ENCODE data around the gene CD48.
"Not testable (repeated sequence)": the region's sequence is repeated elsewhere in the genome, so short reads cannot be mapped to it uniquely, and the experiment has no call there.

CD48 gene

DNA sequence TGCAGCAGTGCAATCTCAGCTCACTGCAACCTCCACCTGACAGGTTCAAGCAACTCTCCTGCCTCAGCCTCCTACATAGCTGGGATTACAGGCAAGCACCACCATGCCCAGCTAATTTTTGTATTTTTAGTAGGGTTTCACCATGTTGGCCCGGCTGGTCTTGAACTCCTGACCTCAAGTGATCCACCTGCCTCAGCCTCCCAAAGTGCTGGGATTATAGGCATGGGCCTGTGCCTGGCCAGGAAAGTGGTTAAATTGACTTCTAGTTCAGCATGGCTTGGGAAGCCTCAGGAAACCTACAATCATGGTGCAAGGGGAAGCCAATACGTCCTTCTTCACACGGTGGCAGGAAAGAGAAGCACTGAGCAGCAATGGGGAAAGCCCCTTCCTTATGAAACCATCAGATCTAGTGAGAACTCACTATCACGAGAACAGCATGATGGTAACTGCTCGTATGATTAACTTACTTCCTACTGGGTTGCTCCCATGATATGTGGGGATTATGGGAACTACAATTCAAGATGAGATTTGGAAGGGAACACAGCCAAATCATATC is 981 bp upstream of the CD48 start:
- DNase-seq, result not testable (repeated sequence)

DNA sequence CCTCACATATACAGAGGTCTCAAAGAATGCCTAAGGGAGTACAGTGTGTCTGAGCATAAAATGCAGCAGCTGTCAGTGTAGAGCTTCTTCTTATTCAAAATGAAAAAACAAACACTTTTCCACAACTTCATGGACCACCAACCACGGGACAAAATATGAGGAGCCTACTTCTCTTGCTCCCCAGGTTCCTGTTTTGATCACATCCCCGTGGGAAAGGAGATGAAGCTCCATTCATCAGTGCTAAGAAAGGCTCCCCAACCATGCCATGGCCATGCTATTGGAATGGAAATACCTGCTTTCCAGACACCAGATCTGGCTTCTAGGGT is 383 bp downstream of the CD48 start:
- DNase-seq, result no peak

DNA sequence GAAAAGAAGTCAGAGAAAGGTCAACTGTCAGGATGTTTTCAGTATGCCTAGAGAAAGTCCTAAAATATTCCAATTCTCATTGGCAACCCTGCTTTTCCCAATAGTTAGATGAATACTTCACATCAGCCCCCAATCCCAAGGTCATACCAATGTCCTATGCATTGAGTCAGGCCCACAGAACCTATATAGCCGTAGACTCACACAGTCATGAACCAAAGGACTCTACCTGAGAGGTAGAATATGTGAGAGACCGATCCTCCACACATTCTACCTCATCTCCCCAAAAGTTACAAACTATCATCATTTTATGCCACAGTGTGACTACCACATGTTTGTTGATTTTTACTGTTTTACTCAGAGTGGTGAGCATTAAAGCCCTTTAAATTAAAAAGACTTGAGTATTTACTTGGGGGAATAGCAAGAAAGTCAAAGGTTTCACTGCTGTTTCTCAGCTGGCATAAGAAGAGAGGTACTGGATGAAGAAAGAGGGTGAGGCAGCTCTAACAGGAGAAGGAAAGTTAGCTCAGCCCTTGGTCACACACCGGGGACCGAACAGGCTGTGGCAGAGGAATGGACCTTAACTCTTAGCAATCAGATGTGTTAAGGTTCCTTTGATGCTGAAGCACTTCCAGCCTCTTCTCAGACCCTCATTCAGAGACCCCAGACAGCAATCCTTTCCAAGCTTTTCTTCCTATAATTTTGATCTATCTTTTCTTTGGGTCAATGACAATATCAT is 937 bp downstream of the CD48 start:
- DNase-seq, result no peak

DNA sequence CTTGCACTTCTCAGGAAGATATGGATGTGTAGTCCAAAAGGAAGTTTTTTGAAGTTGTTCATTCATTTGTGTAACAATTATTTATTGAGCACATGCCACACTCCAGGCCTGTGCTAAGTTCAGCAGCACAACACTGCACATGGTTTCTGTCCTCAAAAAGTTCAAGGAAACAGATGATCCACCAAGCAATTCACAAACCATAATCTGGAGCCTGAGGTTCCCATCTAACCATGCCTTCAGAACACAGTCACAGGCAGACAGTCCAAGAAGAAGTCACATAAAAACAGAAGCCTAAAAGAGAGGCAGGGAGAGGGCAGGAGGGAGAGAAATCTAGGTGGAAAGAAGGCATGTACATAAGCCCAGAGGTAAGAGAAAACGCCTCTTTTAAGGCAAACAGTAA is 1.9 kb downstream of the CD48 start:
- DNase-seq, result no peak

DNA sequence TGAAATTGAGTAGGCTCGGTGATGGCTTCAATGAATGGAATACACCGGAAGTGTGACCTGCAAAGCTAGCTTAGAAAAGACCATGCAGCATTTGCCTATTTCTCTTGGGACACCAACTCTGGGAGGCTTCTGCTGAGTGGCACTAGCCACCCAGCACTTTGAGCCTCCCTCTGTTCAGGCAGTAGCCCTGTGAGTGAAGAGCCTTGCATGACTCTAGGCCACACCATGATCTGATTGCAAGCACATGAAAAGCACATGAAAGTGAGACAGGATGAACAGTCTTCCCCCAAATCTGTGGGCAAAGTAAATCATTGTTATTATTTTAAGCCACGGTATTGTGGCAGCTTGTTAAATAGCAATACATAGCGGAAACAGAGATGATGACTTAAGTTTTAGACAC is 2.8 kb downstream of the CD48 start:
- no peak for DNase-seq

DNA sequence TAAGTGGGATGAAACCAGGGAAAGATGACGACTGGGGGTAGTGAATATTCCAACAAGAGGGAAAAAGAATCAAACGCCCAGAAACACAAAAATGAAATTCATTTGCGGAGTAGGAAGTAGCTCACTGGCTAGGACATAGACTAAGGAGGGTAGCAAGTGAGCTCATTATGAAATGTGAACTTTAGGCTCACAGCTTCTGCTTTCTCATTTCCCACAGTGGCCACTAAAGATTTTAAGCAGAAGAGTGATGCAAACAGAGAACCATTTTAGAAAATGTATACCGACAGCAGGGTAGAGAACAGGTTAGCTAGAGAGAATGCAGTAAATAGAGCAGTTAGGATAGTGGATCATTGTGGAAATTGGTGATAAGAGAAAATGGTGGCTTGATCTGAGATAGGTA is 3.5 kb downstream of the CD48 start:
- no peak for DNase-seq

DNA sequence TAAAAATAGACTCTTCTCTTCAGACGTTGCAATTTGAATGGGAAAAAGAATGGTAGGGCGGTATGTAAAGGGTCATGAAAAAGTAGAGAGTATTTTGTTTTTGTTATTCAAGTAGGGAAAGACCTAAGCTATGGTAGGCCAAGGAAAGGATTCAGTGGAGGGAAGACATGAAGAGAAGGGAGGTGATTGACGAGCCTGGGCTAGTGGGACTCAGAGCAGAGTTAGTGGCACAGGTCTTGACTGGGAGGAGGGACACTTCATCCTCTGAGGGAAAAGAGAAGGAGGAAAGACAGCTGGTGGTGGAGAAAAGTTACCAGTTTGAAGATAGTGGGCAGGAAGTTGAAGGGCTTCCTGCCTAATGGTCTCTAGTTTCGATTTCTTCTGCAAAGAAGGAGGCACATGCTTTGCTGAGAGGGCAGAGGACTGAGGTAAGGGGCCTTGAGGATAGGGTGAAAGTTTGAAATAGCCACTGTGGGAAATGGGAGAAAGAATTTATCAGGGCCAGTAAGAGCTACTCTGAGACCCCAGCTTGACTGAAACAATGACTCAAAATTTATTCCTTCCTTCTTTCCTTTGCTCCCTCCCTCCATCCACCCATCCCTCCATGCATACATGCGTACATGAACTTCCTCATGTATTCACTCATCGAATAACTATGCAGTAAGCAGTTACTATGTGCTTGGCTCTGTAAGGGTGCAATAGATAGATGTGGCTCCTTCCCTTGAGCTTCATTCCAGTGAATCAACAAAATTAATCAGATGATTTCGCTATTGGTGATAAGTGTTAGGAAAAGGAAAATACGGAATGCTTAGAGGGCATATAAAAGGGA is 4.2 kb downstream of the CD48 start:
- no peak for DNase-seq

DNA sequence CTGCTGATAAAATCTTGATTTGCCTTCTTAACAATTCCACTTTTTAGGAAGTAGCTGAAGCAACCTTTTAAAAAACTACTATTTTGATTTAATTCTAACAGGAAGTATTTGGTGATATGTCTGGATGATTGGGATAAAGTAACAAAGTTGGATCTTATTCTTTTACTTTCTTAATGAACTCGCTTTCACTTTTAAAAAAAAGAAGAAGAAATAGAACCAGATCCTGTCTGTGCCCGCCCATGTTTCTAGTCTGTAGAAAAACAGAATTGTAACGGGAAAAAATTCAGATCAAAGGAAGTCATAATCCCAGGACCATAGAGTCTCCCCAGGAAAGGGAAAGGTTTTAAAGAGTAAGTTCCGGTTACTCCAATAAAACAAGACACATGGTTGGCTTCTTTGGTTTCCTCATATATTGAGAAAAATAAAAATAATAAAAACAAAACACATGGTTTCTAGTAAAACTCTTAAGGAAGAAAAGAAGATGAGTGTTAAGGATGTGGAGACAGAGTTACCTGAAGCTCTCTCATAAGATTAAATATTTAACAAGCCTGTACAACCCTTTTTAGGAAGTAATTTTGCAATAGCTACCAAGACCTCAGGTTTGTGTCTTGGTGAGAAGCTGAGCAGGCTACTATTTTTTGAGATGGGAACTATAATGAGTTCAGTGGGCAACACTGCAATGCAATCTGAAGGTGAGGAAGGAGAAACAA is 4.9 kb downstream of the CD48 start:
- DNase-seq, result no peak

DNA sequence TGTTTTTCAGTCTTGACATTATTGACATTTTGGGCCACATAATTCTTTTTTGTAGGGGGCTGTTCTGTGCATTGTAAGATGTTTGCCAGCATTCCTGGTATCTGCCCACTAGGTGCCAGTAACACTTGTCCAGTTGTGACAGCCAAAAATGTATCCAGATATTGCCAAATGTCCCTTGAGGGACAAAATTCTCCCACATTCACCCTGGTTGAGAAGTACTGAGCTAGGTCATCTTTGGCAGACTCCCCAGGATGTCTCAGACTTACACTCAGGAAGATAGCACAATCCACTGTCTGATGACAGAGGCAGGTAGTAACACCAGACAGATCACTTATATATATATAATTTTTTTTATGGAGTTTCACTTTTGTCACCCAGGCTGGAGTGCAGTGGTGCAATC is 5.9 kb downstream of the CD48 start:
- DNase-seq, result no peak

DNA sequence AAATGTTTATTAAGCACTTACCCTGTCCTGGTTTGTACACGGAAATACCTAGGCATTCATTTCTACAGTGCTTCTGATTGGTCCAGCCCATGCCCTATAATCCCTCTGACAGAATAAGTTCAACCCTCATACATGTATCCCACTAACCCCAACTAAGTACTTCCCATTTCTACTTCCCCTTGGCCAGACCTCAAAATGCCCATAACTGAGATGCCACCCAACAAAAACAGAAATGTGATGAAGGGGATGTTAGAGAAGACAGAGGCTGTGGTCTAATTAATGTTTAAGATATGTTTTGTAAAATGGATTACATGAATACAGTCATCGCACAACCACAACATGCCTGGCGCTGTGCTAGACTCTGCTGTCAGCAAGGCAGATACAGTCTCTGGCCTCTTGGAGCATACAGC is 6.4 kb downstream of the CD48 start:
- DNase-seq, result not testable (repeated sequence)

DNA sequence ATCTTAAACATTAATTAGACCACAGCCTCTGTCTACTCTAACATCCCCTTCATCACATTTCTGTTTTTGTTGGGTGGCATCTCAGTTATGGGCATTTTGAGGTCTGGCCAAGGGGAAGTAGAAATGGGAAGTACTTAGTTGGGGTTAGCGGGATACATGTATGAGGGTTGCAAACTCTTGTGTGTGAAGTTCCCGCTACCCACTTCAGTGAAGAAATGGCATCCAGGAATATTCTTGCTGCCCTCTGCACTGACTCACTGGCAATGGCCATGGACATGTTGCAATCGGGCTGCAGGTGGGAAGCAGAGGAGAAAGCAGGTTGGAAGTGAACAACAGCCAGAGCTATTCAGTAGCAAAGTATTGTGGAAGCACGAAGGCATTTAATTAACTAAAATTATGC is 7.4 kb downstream of the CD48 start:
- no peak for DNase-seq

DNA sequence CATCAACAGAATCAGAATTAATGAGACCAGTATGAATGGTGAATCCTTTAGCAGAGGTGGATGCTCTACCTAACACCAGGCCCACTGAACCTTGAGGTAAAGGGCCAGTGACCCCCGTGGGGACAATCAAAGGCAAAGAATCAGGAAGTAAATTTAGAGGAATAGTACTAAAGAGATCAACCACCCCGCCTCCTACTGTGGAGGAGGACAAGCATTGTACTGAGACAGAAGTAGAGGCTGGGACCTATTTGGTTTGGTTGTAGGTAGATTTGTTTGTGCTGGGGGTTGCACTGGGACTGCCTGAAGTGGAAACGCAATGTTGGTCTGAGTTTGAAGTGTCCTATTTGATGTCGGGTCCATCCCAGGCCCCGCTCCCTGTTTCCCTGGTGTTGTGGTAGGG is 9.5 kb downstream of the CD48 start:
- DNase-seq, result no peak

DNA sequence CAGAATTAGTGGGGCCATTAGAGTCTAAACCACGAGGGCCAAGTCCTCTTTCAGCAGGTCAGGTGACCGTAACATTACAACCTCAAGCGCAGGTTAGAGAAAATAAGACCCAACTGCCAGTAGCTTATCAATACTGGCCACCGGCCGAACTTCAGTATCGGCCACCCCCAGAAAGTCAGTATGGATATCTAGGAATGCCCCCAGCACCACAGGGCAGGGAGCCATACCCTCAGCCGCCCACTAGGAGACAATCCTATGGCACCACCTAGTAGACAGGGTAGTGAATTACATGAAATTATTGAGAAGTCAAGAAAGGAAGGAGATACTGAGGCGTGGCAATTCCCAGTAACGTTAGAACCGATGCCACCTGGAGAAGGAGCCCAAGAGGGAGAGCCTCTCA is 19.2 kb downstream of the CD48 start:
- DNase-seq, result not testable (repeated sequence)

DNA sequence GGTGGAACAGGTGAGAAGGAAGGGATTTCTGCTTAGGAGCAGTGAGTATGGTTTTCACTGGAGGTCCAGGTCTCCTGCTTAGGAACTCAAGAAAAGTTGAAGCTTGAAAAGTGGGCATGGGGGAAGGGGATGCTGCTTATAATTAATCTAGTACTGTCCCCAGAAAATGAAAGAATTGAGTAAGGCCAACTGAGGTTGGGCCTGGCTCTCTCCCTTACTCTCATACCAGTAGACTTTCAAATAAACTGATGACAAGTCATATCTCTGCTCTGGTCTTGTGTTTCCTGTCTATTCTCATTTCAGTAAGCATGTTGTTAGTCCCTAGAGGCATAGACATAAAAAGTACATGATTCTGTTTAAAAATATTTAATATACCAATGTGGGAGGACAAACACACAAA is 26.4 kb downstream of the CD48 start:
- DNase-seq, result no peak

DNA sequence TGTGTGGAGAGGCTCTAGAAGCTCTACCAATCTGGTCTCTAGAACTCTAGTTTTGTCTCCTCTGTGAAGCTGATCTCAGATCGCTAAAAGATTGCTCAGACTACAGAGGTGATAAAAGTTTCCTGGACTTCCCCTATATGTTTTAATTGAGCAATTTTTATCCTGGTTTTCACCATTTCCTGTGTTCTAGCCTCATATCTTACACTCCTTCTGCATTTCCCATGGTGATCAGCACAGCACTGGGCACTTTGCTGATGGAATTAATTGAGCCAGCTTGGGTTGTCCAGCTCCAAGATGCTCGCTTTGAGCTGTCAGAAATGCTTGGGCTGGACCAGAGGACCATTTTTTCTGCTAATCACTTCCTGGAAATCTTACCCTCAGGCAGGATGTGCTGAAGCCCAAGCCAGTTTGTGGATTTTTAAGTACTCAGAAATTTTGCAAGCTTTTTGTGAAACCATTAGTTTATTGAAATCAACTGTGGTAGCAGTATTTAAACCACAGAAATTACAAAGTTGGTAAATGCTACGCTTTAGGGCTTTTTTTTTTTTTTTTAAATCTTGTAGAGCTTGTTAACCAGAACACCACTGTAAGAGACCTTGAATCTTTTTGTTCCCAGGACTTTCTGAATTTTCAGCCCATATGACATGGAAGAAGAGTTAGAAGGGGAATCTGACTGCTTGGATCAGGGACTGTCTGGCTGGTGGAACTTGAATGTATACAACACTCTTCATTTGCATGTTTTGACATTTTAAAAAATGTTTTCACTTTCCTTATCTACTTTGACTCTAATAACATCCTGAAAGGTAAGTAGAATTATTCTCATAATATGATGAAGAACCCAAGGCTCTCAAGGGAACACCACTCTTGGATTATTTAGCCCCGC is 28.4 kb downstream of the CD48 start:
- DNase-seq, result no peak

DNA sequence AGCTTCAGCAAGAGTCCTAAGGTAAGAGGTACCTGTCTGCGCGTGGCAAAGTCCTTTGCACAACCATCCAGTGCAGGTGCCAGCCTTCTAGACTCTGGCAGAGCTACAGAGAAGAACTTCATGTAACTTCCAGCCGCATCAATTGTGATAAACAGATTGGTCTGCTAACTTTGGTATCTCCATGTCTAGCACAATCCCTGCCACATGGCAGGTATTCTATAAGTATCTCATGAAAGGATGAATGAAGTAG is 29.8 kb downstream of the CD48 start:
- no peak for DNase-seq

DNA sequence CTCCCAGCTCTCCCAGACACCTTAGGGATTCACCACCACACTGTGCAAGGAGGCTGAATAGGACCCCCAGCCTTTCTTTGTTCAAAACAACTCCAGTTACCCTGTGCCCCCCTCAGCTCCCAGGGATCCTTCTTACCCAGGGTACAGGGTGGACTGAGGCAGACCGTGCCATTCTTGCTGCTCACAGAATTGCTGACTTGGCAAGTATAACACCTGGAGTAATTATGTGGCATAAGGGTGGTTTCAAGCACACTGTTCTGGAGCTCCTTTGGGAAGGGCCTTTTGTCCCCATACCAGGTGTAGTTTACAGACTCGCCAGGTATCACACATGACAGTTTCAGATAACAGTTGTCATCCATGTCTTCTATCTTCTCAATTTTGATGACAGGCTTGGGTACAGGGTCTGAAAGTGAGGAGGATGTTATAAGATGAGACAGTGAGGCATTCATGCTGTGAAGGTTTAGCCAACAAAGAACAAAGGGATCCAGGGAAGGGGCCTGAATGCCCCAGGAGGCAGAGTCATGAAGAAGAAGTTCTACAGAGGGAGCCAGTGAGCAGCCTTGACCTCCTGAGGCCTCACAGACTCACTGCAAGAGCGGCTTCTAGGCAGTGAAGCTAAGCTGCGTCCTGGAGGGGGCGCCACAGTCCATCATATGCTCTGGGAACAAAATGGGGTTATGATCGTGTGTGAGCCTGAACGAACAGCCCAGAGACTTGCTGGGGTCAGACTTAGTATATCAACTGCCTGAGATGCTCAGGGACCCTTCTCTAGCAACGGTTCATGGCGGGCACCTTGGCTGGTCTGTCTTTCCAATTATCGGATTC is 30.3 kb downstream of the CD48 start:
- DNase-seq, result peak; percentile 55

DNA sequence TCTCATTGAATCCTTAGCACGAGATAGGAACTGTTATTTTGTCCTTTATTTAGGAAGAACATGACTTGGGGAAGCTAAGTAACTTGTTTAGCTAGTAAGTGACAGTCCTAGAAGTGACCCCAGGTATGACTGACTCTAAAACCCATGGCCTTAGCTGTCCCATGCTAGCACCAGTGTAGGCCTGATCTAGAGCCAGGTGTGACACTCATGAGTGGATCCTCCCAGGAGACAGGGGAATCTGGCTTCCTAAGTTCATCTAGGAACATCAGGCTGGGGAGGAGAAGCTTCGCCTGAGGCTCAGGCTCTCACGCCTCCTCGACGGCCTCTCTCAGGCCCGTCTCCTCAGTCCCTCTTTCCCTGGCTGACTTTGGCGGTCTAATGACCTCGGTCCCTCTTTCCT is 31.2 kb downstream of the CD48 start:
- no peak for DNase-seq

DNA sequence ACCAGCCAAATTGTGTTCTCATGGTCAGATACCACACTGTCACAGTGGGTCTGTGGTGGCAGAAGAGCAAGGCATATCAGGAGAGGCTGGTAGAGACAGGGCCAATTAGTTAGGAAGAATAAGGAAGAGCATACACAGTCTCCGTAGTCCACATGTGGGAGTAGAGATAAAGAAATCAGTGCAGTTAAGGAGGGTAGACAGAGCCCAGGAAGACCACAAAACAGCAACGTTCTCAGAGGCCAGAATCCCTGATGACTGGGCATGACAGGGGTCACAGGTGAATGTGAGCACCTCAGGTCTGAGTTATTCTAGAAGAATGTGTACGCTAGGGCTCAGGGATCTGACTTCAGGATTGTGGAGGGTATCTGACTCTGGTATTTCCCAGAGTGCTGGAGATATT is 31.7 kb downstream of the CD48 start:
- DNase-seq, result no peak

DNA sequence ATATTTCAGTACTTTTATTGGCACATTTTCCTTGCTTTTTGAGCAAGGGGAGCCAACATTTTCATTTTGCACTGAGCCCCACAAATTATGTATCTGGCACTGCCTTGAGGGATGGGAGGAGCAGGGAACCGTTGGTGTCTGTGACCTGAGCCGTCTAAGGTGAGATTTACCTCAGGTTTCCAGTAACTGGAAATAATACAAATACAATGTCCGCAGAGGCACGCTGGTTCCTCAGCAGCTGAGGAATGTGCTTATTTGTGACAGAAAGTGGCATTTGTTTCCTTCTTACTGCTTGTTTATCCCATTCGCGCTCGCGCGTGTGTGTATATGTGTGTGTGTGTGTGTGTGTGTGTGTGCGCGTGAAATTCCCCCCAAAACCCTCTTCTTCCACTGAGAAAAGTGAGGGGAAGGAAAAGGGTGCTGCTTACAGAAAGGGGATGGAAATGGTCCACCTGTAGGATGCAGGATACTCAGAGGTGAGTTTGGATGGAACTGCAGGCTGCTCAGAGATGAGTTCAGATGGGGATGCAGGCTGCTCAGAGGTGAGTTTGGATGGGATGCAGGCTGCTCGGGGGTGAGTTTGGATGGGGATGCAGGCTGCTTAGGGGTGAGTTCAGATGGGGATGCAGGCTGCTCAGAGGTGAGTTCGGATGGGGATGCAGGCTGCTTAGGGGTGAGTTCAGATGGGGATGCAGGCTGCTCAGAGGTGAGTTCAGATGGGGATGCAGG is 34.6 kb downstream of the CD48 start:
- DNase-seq, result no peak

Data from retina (tissue), 1 donor.